ENCODE measurements around the gene PITPNC1.

DNA sequence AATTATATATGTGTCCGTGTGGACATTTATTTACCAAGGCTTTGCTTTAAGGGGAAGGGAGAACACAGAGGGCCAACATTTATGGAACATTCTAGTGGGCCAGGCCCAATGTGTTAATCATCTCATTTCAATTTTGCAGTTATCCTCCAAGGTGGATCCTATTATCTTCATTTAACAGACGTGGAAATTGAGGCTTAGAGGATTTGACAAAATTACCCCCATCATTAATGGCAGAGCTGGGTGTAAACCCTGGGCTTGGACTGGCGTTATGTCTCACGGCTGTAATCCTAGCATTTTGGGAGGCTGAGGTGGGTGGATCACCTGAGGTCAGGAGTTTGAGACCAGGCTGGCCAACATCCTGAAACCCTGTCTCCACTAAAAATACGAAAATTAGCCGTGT is 26.4 kb downstream of the PITPNC1 start:
- TF ChIP-seq, protein P1, sequence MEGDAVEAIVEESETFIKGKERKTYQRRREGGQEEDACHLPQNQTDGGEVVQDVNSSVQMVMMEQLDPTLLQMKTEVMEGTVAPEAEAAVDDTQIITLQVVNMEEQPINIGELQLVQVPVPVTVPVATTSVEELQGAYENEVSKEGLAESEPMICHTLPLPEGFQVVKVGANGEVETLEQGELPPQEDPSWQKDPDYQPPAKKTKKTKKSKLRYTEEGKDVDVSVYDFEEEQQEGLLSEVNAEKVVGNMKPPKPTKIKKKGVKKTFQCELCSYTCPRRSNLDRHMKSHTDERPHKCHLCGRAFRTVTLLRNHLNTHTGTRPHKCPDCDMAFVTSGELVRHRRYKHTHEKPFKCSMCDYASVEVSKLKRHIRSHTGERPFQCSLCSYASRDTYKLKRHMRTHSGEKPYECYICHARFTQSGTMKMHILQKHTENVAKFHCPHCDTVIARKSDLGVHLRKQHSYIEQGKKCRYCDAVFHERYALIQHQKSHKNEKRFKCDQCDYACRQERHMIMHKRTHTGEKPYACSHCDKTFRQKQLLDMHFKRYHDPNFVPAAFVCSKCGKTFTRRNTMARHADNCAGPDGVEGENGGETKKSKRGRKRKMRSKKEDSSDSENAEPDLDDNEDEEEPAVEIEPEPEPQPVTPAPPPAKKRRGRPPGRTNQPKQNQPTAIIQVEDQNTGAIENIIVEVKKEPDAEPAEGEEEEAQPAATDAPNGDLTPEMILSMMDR (IDR thresholded peaks at IDR 0.05): no peak
- no peak for TF ChIP-seq POLR2A (IDR thresholded peaks at IDR 0.05)

Data from tibial nerve (tissue), 3 donors.